Stimulated activated CD4-positive, alpha-beta T cell treated with anti-CD3 and anti-CD28 coated beads, Interleukin-1b, Interleukin-23, amount 100 ng/mL, for 24 hours (primary cell): ENCODE measurements around the gene DIPK1A.
"Not testable (repeated sequence)": the region's sequence is repeated elsewhere in the genome, so short reads cannot be mapped to it uniquely, and the experiment has no call there.

Experiments
- DNase-seq, 4 experiments: peaks; one replicate each; pipeline ENCODE4 v3.0.0-alpha.2; 2020; ENCODE audit warnings: low read depth in 4 of 4, low spot score in 1 of 4

The DIPK1A gene

GRCh38 chr1:92921031-92922023 is 39.9 kb downstream of the DIPK1A start:
- no peak for DNase-seq

GRCh38 chr1:92916899-92917298 is 44.4 kb downstream of the DIPK1A start:
- no peak for DNase-seq

- no peak for DNase-seq
Measured at GRCh38 chr1:92915547-92915946, 45.7 kb downstream of the DIPK1A start.

- no peak for DNase-seq
Measured at GRCh38 chr1:92913093-92913819, 48.0 kb downstream of the DIPK1A start.

GRCh38 chr1:92910081-92910480 is 51.2 kb downstream of the DIPK1A start:
- no peak for DNase-seq

GRCh38 chr1:92909321-92909720 is 51.9 kb downstream of the DIPK1A start:
- DNase-seq = no peak

GRCh38 chr1:92907949-92908684 is 53.1 kb downstream of the DIPK1A start:
- no peak for DNase-seq

GRCh38 chr1:92903765-92904164 is 57.5 kb downstream of the DIPK1A start:
- no peak for DNase-seq

GRCh38 chr1:92902406-92902744 is 58.9 kb downstream of the DIPK1A start:
- no peak for DNase-seq

GRCh38 chr1:92901699-92902405 is 59.4 kb downstream of the DIPK1A start:
- no peak for DNase-seq

- DNase-seq = no peak
Measured at GRCh38 chr1:92901126-92901525, 60.1 kb downstream of the DIPK1A start.

GRCh38 chr1:92900539-92900938 is 60.7 kb downstream of the DIPK1A start:
- no peak for DNase-seq

GRCh38 chr1:92899780-92900179 is 61.5 kb downstream of the DIPK1A start:
- DNase-seq = no peak

GRCh38 chr1:92898053-92898452 is 63.2 kb downstream of the DIPK1A start:
- DNase-seq = not testable (repeated sequence)

GRCh38 chr1:92887465-92887864 is 73.8 kb downstream of the DIPK1A start:
- DNase-seq = no peak

GRCh38 chr1:92886886-92887419 is 74.3 kb downstream of the DIPK1A start:
- DNase-seq = no peak

GRCh38 chr1:92884195-92884594 is 77.1 kb downstream of the DIPK1A start:
- DNase-seq = no peak

GRCh38 chr1:92883297-92883696 is 78.0 kb downstream of the DIPK1A start:
- DNase-seq = no peak

GRCh38 chr1:92882819-92883218 is 78.4 kb downstream of the DIPK1A start:
- DNase-seq = no peak

GRCh38 chr1:92881391-92881790 is 79.9 kb downstream of the DIPK1A start:
- no peak for DNase-seq
